COLO668 (cell line): ENCODE measurements around the gene LENG8.

Source experiments
- DNase-seq: peaks from one replicate; lab custom pipeline; 2025; ENCODE audit not compliant: unreplicated experiment; lab: John Stamatoyannopoulos, UW

LENG8 gene

GRCh38 chr19:54422136-54422535 lies 26.9 kb upstream of the LENG8 start:
- no peak for DNase-seq

- no peak for DNase-seq
Observed at GRCh38 chr19:54424201-54424600, 24.8 kb upstream of the LENG8 start.

- DNase-seq = no peak
Observed at GRCh38 chr19:54424660-54425381, 24.2 kb upstream of the LENG8 start.

GRCh38 chr19:54425382-54425723 lies 23.6 kb upstream of the LENG8 start:
- no peak for DNase-seq

GRCh38 chr19:54426291-54426931 lies 22.6 kb upstream of the LENG8 start:
- no peak for DNase-seq

GRCh38 chr19:54427586-54427985 lies 21.4 kb upstream of the LENG8 start:
- DNase-seq = no peak

GRCh38 chr19:54428323-54429175 lies 20.4 kb upstream of the LENG8 start:
- no peak for DNase-seq

GRCh38 chr19:54429176-54429495 lies 19.9 kb upstream of the LENG8 start:
- no peak for DNase-seq

GRCh38 chr19:54429545-54430227 lies 19.3 kb upstream of the LENG8 start:
- no peak for DNase-seq

- DNase-seq = no peak
Observed at GRCh38 chr19:54430306-54431254, 18.4 kb upstream of the LENG8 start.

GRCh38 chr19:54431255-54431838 lies 17.7 kb upstream of the LENG8 start:
- DNase-seq = peak; percentile 9

- DNase-seq = no peak
Observed at GRCh38 chr19:54432144-54432738, 16.8 kb upstream of the LENG8 start.

GRCh38 chr19:54433697-54434096 lies 15.3 kb upstream of the LENG8 start:
- DNase-seq = no peak

GRCh38 chr19:54434112-54434872 lies 14.7 kb upstream of the LENG8 start:
- peak; percentile 73 for DNase-seq

- DNase-seq = peak; percentile 67
Observed at GRCh38 chr19:54434873-54435214, 14.2 kb upstream of the LENG8 start.

- DNase-seq = no peak
Observed at GRCh38 chr19:54435551-54436016, 13.4 kb upstream of the LENG8 start.

GRCh38 chr19:54436031-54436523 lies 12.9 kb upstream of the LENG8 start:
- no peak for DNase-seq

GRCh38 chr19:54436628-54437252 lies 12.3 kb upstream of the LENG8 start:
- no peak for DNase-seq
